ENCODE measurements around the gene MOV10L1. TPM values are rescaled to one million over a fixed set of nuclear protein-coding genes. Genes with fewer than 3 reads are reported as not detected.
A peak's percentile ranks its signal among the peaks of the same experiment; 100 is the strongest.

The MOV10L1 gene
- total RNA-seq, 8 experiments from 2014 or later, result 0.11 to 2.9 (median 0.45) TPM

- Histone ChIP-seq H3K27ac (no peak overlapping the region), H3K4me1 (replicated peaks in 1 of 2) (peaks cover 7 to 16% of the 10 kb centered on the region in 2 donors), H3K4me3 (no peak overlapping the region)
- 24 to 73% (median 42%) methylated on average over 3 to 7 of the region's 32 CpGs; no CpG with 5 or more reads in 6 of the 10 experiments for WGBS, 10 experiments
- peak in 3 of 8 experiments; percentile 3 to 11 (median 3) for ATAC-seq (replicated peaks in 6 of 8)
- in situ Hi-C loops (cut with MboI; ENCODE audit: low pct_unique_long_range_greater_than_20kb in 2 of 9, low sequenced_read_pairs in 9 of 9, unreplicated experiment in 9 of 9), result loop anchor here in 2 of 9 experiments (25.0 kb wide), 1 partner anchor 247 kb away; no protein-coding TSS in a partner anchor
Observed at GRCh38 chr22:50184004-50184901, 94.4 kb downstream of the MOV10L1 start.

- Histone ChIP-seq H3K4me3 (peak overlapping the region; percentile 39 to 50 (median 45)), H3K27ac (no peak overlapping the region), H3K4me1 (replicated peaks in 1 of 2) (peaks cover 7 to 18% of the 10 kb centered on the region in 2 donors)
- 70 to 80% methylated on average over 1 to 2 of the region's 63 CpGs; no CpG with 5 or more reads in 8 of the 10 experiments for WGBS, 10 experiments
- in situ Hi-C loops (cut with MboI; ENCODE audit: low pct_unique_long_range_greater_than_20kb in 2 of 9, low sequenced_read_pairs in 9 of 9, unreplicated experiment in 9 of 9), result loop anchor here in 2 of 9 experiments (25.0 kb wide), 1 partner anchor 248 kb away; no protein-coding TSS in a partner anchor
- ATAC-seq (replicated peaks in 6 of 8), result no peak
Observed at GRCh38 chr22:50184902-50185374, 95.1 kb downstream of the MOV10L1 start.

DNA sequence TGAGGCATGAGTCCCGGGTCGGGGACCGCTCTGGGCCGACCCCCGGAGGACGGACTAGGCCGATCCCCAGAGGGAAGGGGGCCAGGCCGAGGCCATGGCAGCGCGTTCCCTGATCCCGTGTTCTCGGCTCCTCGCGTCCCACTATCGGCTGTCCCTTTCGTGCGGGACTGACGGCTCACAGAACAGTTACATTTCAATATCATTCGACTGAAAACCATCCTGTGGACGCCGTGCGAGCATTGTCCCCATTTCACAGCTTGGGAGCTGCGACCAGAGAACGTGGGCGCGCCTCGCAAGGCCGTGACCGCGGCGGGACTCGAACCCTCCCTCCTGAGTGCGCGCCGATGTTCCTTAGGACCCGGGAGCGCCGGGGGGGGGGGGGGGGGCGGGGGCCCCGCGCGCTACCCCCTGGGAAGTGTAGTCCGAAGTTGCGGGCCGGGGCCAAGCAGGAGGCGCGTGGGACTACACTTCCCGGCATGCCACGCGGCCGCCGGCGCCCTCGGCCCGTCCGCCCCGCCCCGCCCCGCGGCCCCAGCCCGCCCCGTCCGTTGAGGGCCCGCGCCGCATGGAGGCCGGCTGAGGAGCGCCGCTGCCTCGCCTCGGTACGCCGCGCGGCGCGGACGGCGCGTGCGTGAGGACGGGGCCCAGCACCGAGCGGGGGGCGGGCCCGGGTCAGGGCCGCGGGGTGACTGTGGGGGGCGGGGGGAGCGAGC, 95.7 kb downstream of the MOV10L1 start, which contains the start of gene TRABD:
TRABD (plus strand) TSS at position 539 of the 713 bp plus-strand sequence. CDS start 7,148 bp downstream, outside the sequence.
- Histone ChIP-seq H3K4me1 (replicated peaks in 1 of 2) (peaks cover 7 to 24% of the 10 kb centered on the region in 2 donors), H3K27ac (no peak within 1 kb of the TSS), H3K4me3 (peak within 1 kb of the TSS; percentile 39 to 50 (median 45))
- ATAC-seq (replicated peaks in 6 of 8), result peak; percentile 46 to 87 (median 78)
- WGBS, 10 experiments, result 47% methylated on average over 16 of the region's 90 CpGs; no CpG with 5 or more reads in 9 of the 10 experiments
- in situ Hi-C loops (cut with MboI; ENCODE audit: low pct_unique_long_range_greater_than_20kb in 2 of 9, low sequenced_read_pairs in 9 of 9, unreplicated experiment in 9 of 9), result loop anchor here in 2 of 9 experiments (25.0 kb wide), 1 partner anchor 248 kb away; no protein-coding TSS in a partner anchor

DNA sequence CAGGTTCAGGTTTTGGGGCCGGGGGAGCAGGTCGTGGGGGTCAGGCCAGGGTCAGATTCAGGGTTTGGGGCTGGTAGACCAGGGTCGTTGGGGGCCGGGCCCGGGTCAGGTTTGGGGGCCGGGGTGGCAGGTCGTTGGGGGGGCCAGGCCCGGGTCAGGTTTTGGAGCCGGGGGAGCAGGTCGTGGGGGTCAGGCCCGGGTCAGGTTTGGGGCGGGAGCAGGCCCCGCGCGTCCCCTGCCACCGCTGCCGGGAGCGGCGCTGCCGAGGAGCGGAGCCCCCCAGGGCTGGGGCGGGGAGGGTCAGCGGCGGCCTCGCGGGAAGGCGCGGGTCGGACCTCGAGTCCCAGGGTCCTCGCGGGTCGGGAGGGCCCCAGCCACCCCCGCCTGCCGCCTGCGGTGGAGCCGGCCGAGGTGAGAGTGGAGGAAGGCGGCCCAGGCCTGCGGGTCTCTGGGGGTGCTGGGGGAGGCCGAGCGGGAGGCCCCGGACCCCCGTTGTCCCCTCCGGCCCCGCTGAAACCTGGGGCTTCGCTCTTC, 96.4 kb downstream of the MOV10L1 start:
- Histone ChIP-seq H3K27ac (no peak overlapping the region), H3K4me3 (peak overlapping the region; percentile 39 to 50 (median 45)), H3K4me1 (replicated peaks in 1 of 2) (peaks cover 12 to 31% of the 10 kb centered on the region in 2 donors)
- 0% methylated on average over 2 of the region's 47 CpGs; no CpG with 5 or more reads in 9 of the 10 experiments for WGBS, 10 experiments
- ATAC-seq (replicated peaks in 6 of 8), result peak in 5 of 8 experiments; percentile 1 to 8 (median 4)
- in situ Hi-C loops (cut with MboI; ENCODE audit: low pct_unique_long_range_greater_than_20kb in 2 of 9, low sequenced_read_pairs in 9 of 9, unreplicated experiment in 9 of 9), result loop anchor here in 2 of 9 experiments (25.0 kb wide), 1 partner anchor 249 kb away; no protein-coding TSS in a partner anchor

GRCh38 chr22:50186761-50187523, 97.1 kb downstream of the MOV10L1 start:
- H3K4me1 ChIP-seq (replicated peaks in 1 of 2), result peaks cover 12 to 33% of the 10 kb centered on the region in 2 donors
- no peak overlapping the region for H3K27ac ChIP-seq
- ATAC-seq (replicated peaks in 6 of 8), result peak in 1 of 8 experiments; percentile 11
- in situ Hi-C loops (cut with MboI; ENCODE audit: low pct_unique_long_range_greater_than_20kb in 2 of 9, low sequenced_read_pairs in 9 of 9, unreplicated experiment in 9 of 9), result loop anchor here in 2 of 9 experiments (25.0 kb wide), 1 partner anchor 250 kb away; no protein-coding TSS in a partner anchor
- peak overlapping the region; percentile 39 to 50 (median 45) for H3K4me3 ChIP-seq
- 0 to 100% (median 29%) methylated on average over 1 to 7 of the region's 26 CpGs; no CpG with 5 or more reads in 6 of the 10 experiments for WGBS, 10 experiments

DNA sequence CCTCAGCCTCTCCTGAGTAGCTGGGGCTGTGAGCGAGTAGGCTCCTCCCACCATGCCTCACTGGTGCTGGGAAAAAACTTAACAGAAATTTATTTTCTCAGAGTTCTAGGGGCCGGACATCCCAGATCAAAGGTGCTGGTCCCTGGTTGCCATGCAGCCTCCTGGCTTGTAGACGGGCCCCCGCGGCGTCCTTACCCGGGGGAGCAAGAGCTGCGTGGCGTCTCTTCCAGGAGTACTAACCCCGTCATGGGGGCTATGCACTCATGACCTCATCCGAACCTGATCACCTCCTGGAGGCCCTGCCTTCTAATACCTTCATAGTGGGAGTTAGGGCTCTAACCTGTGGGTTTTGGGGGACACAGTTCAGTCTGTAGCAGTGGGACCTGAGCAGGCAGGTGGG, 98.5 kb downstream of the MOV10L1 start:
- in situ Hi-C loops (cut with MboI; ENCODE audit: low pct_unique_long_range_greater_than_20kb in 2 of 9, low sequenced_read_pairs in 9 of 9, unreplicated experiment in 9 of 9), result loop anchor here in 2 of 9 experiments (25.0 kb wide), 1 partner anchor 251 kb away; no protein-coding TSS in a partner anchor
- WGBS, 10 experiments, result 80 to 100% (median 98%) methylated on average over 1 to 9 of the region's 11 CpGs; no CpG with 5 or more reads in 4 of the 10 experiments
- Histone ChIP-seq H3K4me1 (replicated peaks in 1 of 2) (peaks cover 12 to 33% of the 10 kb centered on the region in 2 donors), H3K27ac (no peak overlapping the region), H3K4me3 (no peak overlapping the region)
- no peak for ATAC-seq (replicated peaks in 6 of 8)

DNA sequence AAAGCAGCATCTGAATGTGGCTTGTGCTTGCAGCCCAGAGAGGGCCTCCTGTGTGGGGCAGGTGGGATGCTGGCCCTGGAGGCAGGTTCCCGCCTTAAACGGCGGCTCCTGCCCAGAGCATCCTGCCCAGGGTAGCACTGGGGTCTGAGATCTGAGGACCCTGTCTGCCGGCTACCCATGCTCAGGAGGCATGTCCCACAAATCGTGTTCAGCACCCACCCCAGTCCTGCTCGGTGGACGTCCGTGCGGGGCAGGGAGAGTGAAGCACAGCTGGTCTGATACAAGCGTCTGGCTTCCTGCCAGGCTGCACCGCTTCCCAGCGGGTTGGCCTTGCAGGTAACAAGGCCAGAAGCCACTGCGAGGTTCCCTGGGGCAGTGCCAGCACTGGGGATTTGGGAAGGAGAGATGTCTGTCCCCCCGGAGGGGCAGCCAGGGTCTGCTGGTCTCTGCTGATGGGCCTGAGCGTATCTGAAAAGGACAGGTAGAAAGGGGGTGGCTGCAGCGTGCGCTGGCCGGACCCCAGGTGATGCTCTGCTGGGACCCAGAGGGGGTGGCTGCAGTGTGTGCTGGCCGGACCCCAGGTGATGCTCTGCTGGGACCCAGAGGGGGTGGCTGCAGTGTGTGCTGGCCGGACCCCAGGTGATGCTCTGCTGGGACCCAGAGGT, 99.5 kb downstream of the MOV10L1 start:
- Histone ChIP-seq H3K4me1 (replicated peaks in 1 of 2) (peaks cover 12 to 26% of the 10 kb centered on the region in 2 donors), H3K27ac (no peak overlapping the region), H3K4me3 (no peak overlapping the region)
- ATAC-seq (replicated peaks in 6 of 8), result no peak
- 40 to 100% (median 82%) methylated on average over 1 to 6 of the region's 20 CpGs; no CpG with 5 or more reads in 6 of the 10 experiments for WGBS, 10 experiments
- in situ Hi-C loops (cut with MboI; ENCODE audit: low pct_unique_long_range_greater_than_20kb in 2 of 9, low sequenced_read_pairs in 9 of 9, unreplicated experiment in 9 of 9), result loop anchor here in 2 of 9 experiments (25.0 kb wide), 1 partner anchor 252 kb away; no protein-coding TSS in a partner anchor

DNA sequence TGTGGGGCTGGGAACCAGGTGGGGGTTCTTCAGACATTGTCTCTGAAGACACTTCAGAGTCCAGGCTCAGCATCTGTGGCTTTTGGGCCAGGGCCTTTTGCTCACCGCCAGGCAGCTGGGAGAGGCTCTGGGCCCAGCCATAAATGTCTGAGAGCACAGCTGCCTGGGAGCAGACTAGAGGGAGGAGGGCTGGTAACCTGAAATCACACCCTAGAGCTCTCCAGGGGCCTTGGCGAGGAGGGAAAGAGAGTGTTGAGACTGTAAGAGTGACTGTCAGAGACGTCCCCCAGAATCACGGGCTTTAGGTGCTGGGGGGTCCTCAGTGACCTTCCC, 100.0 kb downstream of the MOV10L1 start:
- Histone ChIP-seq H3K27ac (no peak overlapping the region), H3K4me3 (no peak overlapping the region)
- in situ Hi-C loops (cut with MboI; ENCODE audit: low pct_unique_long_range_greater_than_20kb in 2 of 9, low sequenced_read_pairs in 9 of 9, unreplicated experiment in 9 of 9), result loop anchor here in 2 of 9 experiments (25.0 kb wide), 1 partner anchor 253 kb away; no protein-coding TSS in a partner anchor

DNA sequence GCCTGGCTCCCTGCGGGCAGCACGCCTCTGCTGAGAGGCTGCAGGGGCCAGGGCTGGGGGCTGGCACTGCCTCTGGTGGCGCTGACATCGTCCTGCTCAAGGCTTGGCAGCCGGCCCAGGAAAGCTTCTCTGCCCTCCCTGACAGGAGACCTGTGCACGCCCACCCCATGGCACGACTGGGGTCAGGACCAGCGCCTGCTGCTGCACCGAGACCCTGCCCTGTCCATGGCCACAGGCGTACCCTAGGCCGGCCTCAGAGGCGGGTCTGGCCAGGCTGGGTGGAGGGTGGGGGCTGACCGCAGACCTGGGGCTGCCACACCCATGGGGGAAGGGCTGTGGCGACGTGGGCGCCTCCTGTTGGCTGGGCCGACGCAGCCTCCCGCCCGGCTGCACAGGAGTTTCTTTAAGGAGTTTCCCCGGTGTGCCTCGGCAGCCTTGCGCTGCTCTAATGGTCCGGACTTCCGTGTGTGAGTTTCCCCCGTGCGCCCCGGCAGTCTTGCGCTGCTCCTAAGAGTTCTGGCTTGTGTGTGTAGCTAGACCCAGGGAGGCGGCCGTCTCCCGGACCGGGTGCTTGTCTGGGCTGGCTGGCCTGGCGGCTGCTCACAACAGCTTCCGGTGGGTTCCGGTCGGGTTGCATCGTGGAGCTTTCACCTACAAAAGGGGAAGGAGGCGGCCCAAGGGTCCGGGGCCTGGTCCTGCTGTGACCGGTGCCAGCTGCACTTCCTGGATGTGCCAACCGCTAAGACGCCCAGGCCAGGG, 100.6 kb downstream of the MOV10L1 start:
- Histone ChIP-seq H3K27ac (peak overlapping the region in 1 of 2 donors; percentile 47), H3K4me1 (replicated peaks in 1 of 2) (peaks cover 12 to 23% of the 10 kb centered on the region in 2 donors), H3K4me3 (no peak overlapping the region)
- peak; percentile 13 to 75 (median 46) for ATAC-seq (replicated peaks in 6 of 8)
- WGBS, 10 experiments, result 48 to 90% (median 67%) methylated on average over 2 to 14 of the region's 43 CpGs; no CpG with 5 or more reads in 7 of the 10 experiments
- in situ Hi-C loops (cut with MboI; ENCODE audit: low pct_unique_long_range_greater_than_20kb in 2 of 9, low sequenced_read_pairs in 9 of 9, unreplicated experiment in 9 of 9), result loop anchor here in 2 of 9 experiments (25.0 kb wide), 1 partner anchor 253 kb away; no protein-coding TSS in a partner anchor

More for the DNA sequence above, 100.0 kb downstream of the MOV10L1 start:
- ATAC-seq (replicated peaks in 6 of 8), result peak in 5 of 8 experiments; percentile 5 to 52 (median 22)
- H3K4me1 ChIP-seq (replicated peaks in 1 of 2), result peaks cover 12 to 25% of the 10 kb centered on the region in 2 donors
- 40 to 88% methylated on average over 1 to 2 of the region's 4 CpGs; no CpG with 5 or more reads in 8 of the 10 experiments for WGBS, 10 experiments

- in situ Hi-C loops (cut with MboI; ENCODE audit: low pct_unique_long_range_greater_than_20kb in 2 of 9, low sequenced_read_pairs in 9 of 9, unreplicated experiment in 9 of 9), result loop anchor here in 2 of 9 experiments (25.0 kb wide), 1 partner anchor 254 kb away; no protein-coding TSS in a partner anchor
- peak in 4 of 8 experiments; percentile 11 to 30 (median 16) for ATAC-seq (replicated peaks in 6 of 8)
- peaks cover 12 to 22% of the 10 kb centered on the region in 2 donors for H3K4me1 ChIP-seq (replicated peaks in 1 of 2)
- WGBS, 10 experiments, result 10 to 100% (median 88%) methylated on average over 2 to 10 of the region's 18 CpGs; no CpG with 5 or more reads in 1 of the 10 experiments
- H3K27ac ChIP-seq, result peak overlapping the region in 1 of 2 donors; percentile 47
- no peak overlapping the region for H3K4me3 ChIP-seq
Observed at GRCh38 chr22:50190941-50191741, 101.3 kb downstream of the MOV10L1 start.

All from motor neuron (in vitro differentiated cells).